Panc1 (cell line): ENCODE data around the gene ERI2. TPM values are rescaled to one million over a fixed set of nuclear protein-coding genes. Genes with fewer than 3 reads are reported as not detected.

Experiments used
- ATAC-seq: fragments of 200-7000 bp; cut with Tn5 transposase; 2 replicates; pipeline ENCODE4 v1.9.1; 2020; ENCODE audit warnings: mild to moderate bottlenecking, moderate library complexity
- BruUV-seq: library from RNA; stranded (reverse); fragments of 400-500 nt; replicated peaks from 2 replicates; lab custom pipeline; 2021; lab: Mats Ljungman, UMichigan
- CTCF ChIA-PET: fragments of 300-600 bp; sonication (Branson Sonifier 250); formaldehyde crosslinking; loops from one replicate; lab custom pipeline; 2022; ENCODE audit warnings: antibody characterized with exemption; lab: Charles Lee
- POLR2A ChIA-PET: fragments of 300-600 bp; sonication (Branson Sonifier 250); formaldehyde crosslinking; loops from one replicate; lab custom pipeline; 2022; ENCODE audit warnings: antibody characterized with exemption; lab: Charles Lee
- DNase-seq: peaks from one replicate; pipeline ENCODE4 v3.0.0-alpha.2; 2010; ENCODE audit warnings: low read depth, low spot score
- H3K27ac ChIP-seq: 2 replicates; pipeline ENCODE4 v1.5.1; 2011; ENCODE audit warnings: mild to moderate bottlenecking, low read length, inconsistent platforms
- H3K27me3 ChIP-seq: fragments of 200-500 bp; sonication (Bioruptor generic); 2 replicates; pipeline ENCODE4 v1.6.0; 2014; ENCODE audit warnings: low read length, inconsistent platforms; ENCODE audit not compliant: control insufficient read depth, insufficient read depth
- H3K36me3 ChIP-seq: fragments of 200-500 bp; sonication (Bioruptor generic); 2 replicates; pipeline ENCODE4 v1.5.1; 2014; ENCODE audit warnings: inconsistent platforms, mild to moderate bottlenecking, low read length, moderate library complexity; ENCODE audit not compliant: control insufficient read depth, insufficient read depth
- H3K4me1 ChIP-seq: 2 replicates; pipeline ENCODE4 v1.5.1; 2011; ENCODE audit warnings: inconsistent platforms, mild to moderate bottlenecking, low read length, moderate library complexity; ENCODE audit not compliant: control insufficient read depth, insufficient read depth
- H3K4me3 ChIP-seq, 2 experiments: 2 replicates each; pipeline ENCODE4 v1.5.1; 2011 to 2012; ENCODE audit warnings: low read depth in 2 of 2, low read length in 2 of 2, mild to moderate bottlenecking in 2 of 2, inconsistent platforms in 1 of 2, moderate library complexity in 1 of 2
- H3K9me3 ChIP-seq: fragments of 200-500 bp; sonication (Bioruptor generic); 2 replicates; pipeline ENCODE4 v1.5.1; 2014; ENCODE audit warnings: low read depth, mild to moderate bottlenecking, inconsistent platforms, low read length, moderate library complexity; ENCODE audit not compliant: control insufficient read depth, insufficient read depth
- POLR2AphosphoS5 ChIP-seq: IDR thresholded peaks from 2 replicates; pipeline ENCODE4 v1.6.1; 2012; ENCODE audit warnings: mild to moderate bottlenecking, low read depth, low read length, moderate library complexity
- SIN3A ChIP-seq: IDR thresholded peaks from 2 replicates; pipeline ENCODE4 v1.6.1; 2012; ENCODE audit warnings: low read depth, mild to moderate bottlenecking, low read length, moderate library complexity, borderline replicate concordance; ENCODE audit not compliant: insufficient read depth
- TCF7L2 ChIP-seq: IDR thresholded peaks from 2 replicates; pipeline ENCODE4 v1.6.1; 2011; ENCODE audit warnings: mild to moderate bottlenecking, low read depth, low read length, inconsistent platforms
- in situ Hi-C: cut with HindIII; loops from 2 replicates; pipeline ENCODE4 v1.10.0; 2016; ENCODE audit warnings: low sequenced_read_pairs, low pct_unique_long_range_greater_than_20kb
- intact Hi-C: fragments of 100-400 bp; cut with micrococcal nuclease; formaldehyde crosslinking; loops from one replicate; pipeline ENCODE4 v1.10.0; 2022; ENCODE audit not compliant: unreplicated experiment
- total RNA-seq: library from RNA; stranded (reverse); gene quantifications from one replicate; pipeline ENCODE4 v1.2.1, GENCODE V29; 2021; ENCODE audit not compliant: unreplicated experiment
- TF ChIP-seq, protein P1 (sequence below), 2 experiments: IDR thresholded peaks; 2 replicates each; pipeline ENCODE4 v1.6.1; 2011 to 2012; ENCODE audit warnings: low read depth in 2 of 2, control low read depth in 1 of 2, low read length in 1 of 2, mild to moderate bottlenecking in 1 of 2, moderate library complexity in 1 of 2; ENCODE audit not compliant: insufficient read depth in 1 of 2
- TF ChIP-seq, protein P2 (sequence below): fragments of 450-650 bp; IDR thresholded peaks from 2 replicates; pipeline ENCODE4 v1.5.1; 2017; ENCODE audit warnings: mild to moderate bottlenecking

ERI2 gene
- total RNA-seq, 1 experiment from 2014 or later = 20.4 TPM

DNA sequence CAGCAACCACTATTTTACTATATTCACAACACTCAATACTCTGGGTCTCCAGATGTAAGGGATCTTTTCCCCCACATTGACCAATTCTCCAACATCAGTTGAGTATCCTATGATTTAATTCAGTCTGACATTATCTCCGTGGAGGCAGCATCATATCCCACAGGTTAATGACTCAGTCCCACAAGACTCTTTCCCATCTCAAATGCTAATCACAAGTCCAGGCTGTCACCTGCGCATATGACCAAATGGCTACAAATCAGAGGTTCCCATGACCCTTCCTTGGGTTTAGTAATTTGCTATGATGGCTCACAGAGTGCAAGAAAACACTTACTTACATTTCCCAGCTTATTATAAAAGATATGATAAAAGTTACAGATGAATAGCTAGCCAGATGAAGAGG is 23.8 kb downstream of the ERI2 start:
- no peak overlapping the region for H3K27ac ChIP-seq
- H3K27me3 ChIP-seq = peaks cover 3% of the 10 kb centered on the region; the same call in 1 of the 2 replicates
- TF ChIP-seq, protein P1, sequence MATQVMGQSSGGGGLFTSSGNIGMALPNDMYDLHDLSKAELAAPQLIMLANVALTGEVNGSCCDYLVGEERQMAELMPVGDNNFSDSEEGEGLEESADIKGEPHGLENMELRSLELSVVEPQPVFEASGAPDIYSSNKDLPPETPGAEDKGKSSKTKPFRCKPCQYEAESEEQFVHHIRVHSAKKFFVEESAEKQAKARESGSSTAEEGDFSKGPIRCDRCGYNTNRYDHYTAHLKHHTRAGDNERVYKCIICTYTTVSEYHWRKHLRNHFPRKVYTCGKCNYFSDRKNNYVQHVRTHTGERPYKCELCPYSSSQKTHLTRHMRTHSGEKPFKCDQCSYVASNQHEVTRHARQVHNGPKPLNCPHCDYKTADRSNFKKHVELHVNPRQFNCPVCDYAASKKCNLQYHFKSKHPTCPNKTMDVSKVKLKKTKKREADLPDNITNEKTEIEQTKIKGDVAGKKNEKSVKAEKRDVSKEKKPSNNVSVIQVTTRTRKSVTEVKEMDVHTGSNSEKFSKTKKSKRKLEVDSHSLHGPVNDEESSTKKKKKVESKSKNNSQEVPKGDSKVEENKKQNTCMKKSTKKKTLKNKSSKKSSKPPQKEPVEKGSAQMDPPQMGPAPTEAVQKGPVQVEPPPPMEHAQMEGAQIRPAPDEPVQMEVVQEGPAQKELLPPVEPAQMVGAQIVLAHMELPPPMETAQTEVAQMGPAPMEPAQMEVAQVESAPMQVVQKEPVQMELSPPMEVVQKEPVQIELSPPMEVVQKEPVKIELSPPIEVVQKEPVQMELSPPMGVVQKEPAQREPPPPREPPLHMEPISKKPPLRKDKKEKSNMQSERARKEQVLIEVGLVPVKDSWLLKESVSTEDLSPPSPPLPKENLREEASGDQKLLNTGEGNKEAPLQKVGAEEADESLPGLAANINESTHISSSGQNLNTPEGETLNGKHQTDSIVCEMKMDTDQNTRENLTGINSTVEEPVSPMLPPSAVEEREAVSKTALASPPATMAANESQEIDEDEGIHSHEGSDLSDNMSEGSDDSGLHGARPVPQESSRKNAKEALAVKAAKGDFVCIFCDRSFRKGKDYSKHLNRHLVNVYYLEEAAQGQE (IDR thresholded peaks at IDR 0.05; ENCODE audit: insufficient read depth in 1 of 2, low read depth in 2 of 2, low read length in 1 of 2) = no peak
- TF ChIP-seq TCF7L2 (no peak), POLR2AphosphoS5 (no peak), SIN3A (no peak)
- TF ChIP-seq, protein P2, sequence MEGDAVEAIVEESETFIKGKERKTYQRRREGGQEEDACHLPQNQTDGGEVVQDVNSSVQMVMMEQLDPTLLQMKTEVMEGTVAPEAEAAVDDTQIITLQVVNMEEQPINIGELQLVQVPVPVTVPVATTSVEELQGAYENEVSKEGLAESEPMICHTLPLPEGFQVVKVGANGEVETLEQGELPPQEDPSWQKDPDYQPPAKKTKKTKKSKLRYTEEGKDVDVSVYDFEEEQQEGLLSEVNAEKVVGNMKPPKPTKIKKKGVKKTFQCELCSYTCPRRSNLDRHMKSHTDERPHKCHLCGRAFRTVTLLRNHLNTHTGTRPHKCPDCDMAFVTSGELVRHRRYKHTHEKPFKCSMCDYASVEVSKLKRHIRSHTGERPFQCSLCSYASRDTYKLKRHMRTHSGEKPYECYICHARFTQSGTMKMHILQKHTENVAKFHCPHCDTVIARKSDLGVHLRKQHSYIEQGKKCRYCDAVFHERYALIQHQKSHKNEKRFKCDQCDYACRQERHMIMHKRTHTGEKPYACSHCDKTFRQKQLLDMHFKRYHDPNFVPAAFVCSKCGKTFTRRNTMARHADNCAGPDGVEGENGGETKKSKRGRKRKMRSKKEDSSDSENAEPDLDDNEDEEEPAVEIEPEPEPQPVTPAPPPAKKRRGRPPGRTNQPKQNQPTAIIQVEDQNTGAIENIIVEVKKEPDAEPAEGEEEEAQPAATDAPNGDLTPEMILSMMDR = no peak
- CTCF ChIA-PET = no interaction called here
- no TSS peak for BruUV-seq
- H3K4me3 ChIP-seq = no peak overlapping the region
- ATAC-seq (no peak), DNase-seq (no peak)
- H3K36me3 ChIP-seq = no peaks in the 10 kb centered on the region
- POLR2A ChIA-PET = no interaction called here
- no peaks in the 10 kb centered on the region for H3K9me3 ChIP-seq
- in situ Hi-C loops (no loop called here), intact Hi-C loops (no loop called here)
- no peaks in the 10 kb centered on the region for H3K4me1 ChIP-seq

DNA sequence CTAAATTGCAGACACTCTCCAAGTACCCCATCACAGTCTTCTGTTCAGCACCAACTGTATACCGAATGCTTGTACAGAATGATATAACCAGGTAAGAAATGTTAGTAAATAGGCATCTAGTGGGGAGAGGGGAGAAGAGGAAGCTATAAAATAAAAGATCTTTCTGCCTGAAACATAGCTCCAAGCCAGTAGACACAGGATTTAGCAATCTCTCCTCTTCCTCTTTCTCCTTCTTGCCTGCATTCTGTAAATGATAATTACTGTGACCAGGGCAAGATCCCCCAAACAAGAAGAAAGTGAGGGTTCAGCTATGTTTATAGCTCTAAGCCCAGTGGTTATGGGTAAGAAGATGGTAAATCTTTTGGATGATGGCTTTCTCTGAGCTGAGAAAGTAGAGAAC is 24.6 kb downstream of the ERI2 start:
- Histone ChIP-seq H3K36me3 (no peaks in the 10 kb centered on the region), H3K4me3 (no peak overlapping the region), H3K9me3 (no peaks in the 10 kb centered on the region), H3K27me3 (peaks cover 3% of the 10 kb centered on the region; the same call in 1 of the 2 replicates), H3K27ac (no peak overlapping the region), H3K4me1 (no peaks in the 10 kb centered on the region)
- no TSS peak for BruUV-seq
- in situ Hi-C loops = no loop called here
- ChIA-PET CTCF (no interaction called here), POLR2A (no interaction called here)
- TF ChIP-seq TCF7L2 (no peak), POLR2AphosphoS5 (no peak), SIN3A (no peak)
- TF ChIP-seq, protein P1 (IDR thresholded peaks at IDR 0.05; ENCODE audit: insufficient read depth in 1 of 2, low read depth in 2 of 2, low read length in 1 of 2) = no peak
- TF ChIP-seq, protein P2 = no peak
- intact Hi-C loops = no loop called here
- ATAC-seq (no peak), DNase-seq (no peak)
